IMR-90 (cell line): Measurements from ENCODE around the gene HRH3.

Source experiments
- BHLHE40 ChIP-seq: fragments of 150-350 bp; IDR thresholded peaks from 2 replicates; pipeline ENCODE4 v1.6.1; 2016; ENCODE audit warnings: mild to moderate bottlenecking, low read depth, low read length
- MXI1 ChIP-seq: IDR thresholded peaks from 2 replicates; pipeline ENCODE4 v1.6.1; 2012; ENCODE audit warnings: low read depth, mild to moderate bottlenecking, low read length, moderate library complexity, borderline replicate concordance
- POLR2A ChIP-seq: IDR thresholded peaks from 2 replicates; pipeline ENCODE4 v1.6.1; 2012; ENCODE audit warnings: mild to moderate bottlenecking, low read depth, low read length
- RAD21 ChIP-seq: IDR thresholded peaks from 2 replicates; pipeline ENCODE4 v1.6.1; 2012; ENCODE audit warnings: low read length, improper control_type of control experiment
- SMC3 ChIP-seq: fragments of 150-350 bp; IDR thresholded peaks from 2 replicates; pipeline ENCODE4 v1.6.1; 2016; ENCODE audit warnings: low read depth, mild to moderate bottlenecking, antibody characterized with exemption, low read length, moderate library complexity
- TF ChIP-seq, protein P1 (sequence below): conservative IDR thresholded peaks from 2 replicates; pipeline ENCODE4 v1.5.1; 2012; ENCODE audit warnings: mild to moderate bottlenecking, low read depth, low read length, improper control_type of control experiment

DNA sequence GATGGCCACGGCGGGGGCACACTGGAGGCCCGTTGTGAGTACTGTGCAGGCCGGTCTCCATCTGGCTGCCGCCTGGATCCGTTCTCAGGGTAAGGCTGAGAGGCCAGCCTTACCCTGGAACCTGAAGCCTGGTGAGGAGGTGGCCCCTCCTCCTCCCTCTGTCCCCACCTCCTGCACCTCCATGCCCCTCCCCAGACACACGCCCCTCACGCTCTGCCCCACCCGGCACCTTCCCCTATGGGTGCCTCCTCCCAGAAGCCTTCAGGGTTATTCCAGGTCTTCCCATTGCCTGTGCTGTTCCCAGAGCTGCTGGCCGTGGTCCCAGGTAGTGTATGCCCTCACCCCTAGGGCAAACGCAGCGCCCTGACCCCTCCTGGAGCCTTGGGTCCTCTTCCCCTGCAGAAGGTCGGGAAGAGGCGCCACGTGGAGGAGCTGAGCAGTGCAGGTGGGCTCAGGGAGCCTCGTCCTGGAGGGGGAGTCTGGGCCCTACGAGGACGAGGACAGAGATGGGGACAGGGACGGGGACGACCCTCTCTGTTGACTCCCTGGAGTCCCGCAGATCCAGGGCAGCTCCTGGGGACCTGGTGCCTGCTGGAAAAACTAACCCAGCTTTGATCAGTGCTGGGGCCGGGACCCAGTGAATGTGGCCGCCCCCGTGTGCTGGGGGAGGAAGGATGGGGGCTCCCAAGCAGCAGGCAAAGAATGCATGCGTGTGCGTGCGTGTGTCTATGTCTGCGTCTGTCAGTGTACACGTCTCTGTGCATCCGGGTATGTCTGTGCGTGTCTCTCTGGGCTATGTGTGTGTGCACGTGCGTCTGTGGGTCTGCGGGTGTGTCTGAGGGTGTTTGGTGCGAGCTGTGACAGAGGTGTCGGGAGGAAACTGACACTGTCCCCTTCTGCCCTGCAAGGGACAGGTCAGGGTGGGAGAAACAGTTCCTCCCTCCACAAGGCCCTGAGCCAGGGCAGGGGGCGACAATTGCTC, 8.2 kb upstream of the HRH3 start:
- TF ChIP-seq POLR2A (no peak), MXI1 (no peak), RAD21 (no peak), SMC3 (no peak), BHLHE40 (no peak)
- TF ChIP-seq, protein P1, sequence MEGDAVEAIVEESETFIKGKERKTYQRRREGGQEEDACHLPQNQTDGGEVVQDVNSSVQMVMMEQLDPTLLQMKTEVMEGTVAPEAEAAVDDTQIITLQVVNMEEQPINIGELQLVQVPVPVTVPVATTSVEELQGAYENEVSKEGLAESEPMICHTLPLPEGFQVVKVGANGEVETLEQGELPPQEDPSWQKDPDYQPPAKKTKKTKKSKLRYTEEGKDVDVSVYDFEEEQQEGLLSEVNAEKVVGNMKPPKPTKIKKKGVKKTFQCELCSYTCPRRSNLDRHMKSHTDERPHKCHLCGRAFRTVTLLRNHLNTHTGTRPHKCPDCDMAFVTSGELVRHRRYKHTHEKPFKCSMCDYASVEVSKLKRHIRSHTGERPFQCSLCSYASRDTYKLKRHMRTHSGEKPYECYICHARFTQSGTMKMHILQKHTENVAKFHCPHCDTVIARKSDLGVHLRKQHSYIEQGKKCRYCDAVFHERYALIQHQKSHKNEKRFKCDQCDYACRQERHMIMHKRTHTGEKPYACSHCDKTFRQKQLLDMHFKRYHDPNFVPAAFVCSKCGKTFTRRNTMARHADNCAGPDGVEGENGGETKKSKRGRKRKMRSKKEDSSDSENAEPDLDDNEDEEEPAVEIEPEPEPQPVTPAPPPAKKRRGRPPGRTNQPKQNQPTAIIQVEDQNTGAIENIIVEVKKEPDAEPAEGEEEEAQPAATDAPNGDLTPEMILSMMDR = no peak
